ENCODE data around the gene GAS5. TPM values are rescaled to one million over a fixed set of nuclear protein-coding genes. Genes with fewer than 3 reads are reported as not detected.
"Not testable (repeated sequence)": the region's sequence is repeated elsewhere in the genome, so short reads cannot be mapped to it uniquely, and the experiment has no call there.

Gene GAS5
- total RNA-seq, 4 donors from 2014 or later, result 311 to 461 (median 384) TPM

DNA sequence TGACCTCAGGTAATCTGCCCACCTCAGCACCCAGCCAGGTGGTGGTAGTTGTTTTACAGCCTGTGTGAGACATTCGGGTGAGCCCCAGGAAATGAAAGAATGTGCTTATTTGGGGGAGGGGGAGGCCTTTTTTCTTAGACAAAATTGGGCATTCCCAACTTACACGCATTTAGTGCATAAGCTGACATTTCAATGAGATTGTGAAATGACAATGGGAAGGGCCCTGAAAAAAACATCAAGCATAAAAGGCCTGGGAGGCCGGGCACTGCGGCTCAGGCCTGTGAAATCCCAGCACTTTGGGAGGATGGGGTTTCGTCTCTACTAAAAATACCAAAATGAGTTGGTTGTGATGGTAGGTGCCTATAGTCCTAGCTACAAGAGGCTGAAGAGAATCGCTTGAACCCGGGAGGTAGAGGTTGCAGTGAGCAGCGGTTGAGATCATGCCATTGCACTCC is 5.0 kb downstream of the GAS5 start:
- no peak overlapping the region for H3K4me3 ChIP-seq (ENCODE audit: low read depth, poor library complexity, severe bottlenecking)
- DNase-seq (ENCODE audit: low spot score in 2 of 2), result no peak
- intact Hi-C loops (cut with DNase I; ENCODE audit: low total_unique reads), result no loop called here
- 70 to 82% methylated on average over 8 of the region's 8 CpGs for WGBS, 2 donors
- TF ChIP-seq, protein P1, sequence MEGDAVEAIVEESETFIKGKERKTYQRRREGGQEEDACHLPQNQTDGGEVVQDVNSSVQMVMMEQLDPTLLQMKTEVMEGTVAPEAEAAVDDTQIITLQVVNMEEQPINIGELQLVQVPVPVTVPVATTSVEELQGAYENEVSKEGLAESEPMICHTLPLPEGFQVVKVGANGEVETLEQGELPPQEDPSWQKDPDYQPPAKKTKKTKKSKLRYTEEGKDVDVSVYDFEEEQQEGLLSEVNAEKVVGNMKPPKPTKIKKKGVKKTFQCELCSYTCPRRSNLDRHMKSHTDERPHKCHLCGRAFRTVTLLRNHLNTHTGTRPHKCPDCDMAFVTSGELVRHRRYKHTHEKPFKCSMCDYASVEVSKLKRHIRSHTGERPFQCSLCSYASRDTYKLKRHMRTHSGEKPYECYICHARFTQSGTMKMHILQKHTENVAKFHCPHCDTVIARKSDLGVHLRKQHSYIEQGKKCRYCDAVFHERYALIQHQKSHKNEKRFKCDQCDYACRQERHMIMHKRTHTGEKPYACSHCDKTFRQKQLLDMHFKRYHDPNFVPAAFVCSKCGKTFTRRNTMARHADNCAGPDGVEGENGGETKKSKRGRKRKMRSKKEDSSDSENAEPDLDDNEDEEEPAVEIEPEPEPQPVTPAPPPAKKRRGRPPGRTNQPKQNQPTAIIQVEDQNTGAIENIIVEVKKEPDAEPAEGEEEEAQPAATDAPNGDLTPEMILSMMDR (IDR thresholded peaks at IDR 0.05), result no peak
- no peak for TF ChIP-seq POLR2A (IDR thresholded peaks at IDR 0.05)

DNA sequence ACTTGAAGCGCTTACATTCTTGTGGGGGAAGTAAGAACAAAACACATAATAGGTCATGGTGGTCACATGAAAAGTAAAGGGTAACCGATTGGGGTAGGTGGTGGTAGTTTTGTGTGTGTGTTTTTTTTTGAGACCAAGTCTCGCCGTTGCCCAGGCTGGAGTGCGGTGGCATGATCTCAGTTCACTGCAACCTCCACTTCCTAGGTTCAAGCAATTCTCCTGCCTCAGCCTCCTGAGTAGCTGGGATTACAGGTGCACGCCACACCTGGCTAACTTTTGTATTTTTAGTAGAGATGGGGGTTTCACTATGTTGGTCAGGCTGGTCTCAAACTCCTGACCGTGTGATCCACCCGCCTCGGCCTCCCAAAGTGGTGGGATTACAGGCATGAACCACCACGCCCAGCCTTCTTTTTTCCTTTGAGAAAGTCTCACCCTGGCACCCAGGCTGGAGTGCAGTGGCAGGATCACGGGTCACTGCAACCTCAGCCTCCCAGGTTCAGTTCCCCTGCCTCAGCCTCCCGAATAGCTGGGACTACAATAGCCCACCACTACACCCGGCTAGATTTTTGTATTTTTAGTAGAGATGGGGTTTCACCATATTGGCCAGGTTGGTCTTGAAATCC is 5.5 kb downstream of the GAS5 start:
- intact Hi-C loops (cut with DNase I; ENCODE audit: low total_unique reads); H3K4me3 ChIP-seq (ENCODE audit: low read depth, poor library complexity, severe bottlenecking); DNase-seq (ENCODE audit: low spot score in 2 of 2): not testable (repeated sequence)
- 85 to 90% methylated on average over 13 of the region's 13 CpGs for WGBS, 2 donors

DNA sequence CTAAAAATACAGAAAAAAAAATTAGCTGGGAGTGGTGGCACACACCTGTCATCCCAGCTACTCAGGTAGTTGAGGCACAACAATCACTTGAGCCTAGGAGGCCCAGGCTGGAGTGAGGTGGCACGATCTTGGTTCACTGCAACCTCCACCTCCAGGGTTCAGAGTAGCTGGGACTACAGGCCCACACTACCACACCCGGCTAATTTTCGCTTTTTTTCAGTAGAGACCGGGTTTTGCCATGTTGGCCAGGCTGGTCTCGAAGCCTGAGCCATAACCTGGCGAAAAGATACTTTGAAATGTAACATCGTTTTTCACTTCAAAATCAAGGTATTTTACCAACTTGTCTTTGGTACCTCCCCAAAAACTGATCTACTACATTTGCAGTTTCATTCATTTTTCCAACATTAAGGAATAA is 6.1 kb downstream of the GAS5 start:
- H3K4me3 ChIP-seq (ENCODE audit: low read depth, poor library complexity, severe bottlenecking), result no peak overlapping the region
- intact Hi-C loops (cut with DNase I; ENCODE audit: low total_unique reads), result no loop called here
- 90 to 95% methylated on average over 7 of the region's 7 CpGs for WGBS, 2 donors
- no peak for TF ChIP-seq POLR2A (IDR thresholded peaks at IDR 0.05)
- TF ChIP-seq, protein P1 (IDR thresholded peaks at IDR 0.05), result no peak
- DNase-seq (ENCODE audit: low spot score in 2 of 2), result no peak

DNA sequence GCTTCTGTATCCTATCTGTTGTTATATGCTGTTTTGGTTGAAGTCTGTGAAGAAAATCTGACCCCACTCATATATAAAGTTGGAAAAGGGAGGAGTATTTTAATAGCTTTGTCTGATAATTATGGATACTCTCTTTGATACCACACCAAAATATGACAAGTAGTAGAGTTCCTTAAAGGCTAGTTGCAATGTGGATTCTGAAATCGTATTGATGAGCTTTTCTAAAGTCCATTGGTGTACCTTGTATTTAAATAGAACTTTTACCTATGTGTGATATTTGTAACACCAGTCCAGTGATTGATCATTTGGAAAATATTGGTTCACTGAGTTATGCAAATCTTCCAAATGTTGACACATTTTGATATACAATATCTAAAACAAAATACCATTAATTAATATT is 7.7 kb downstream of the GAS5 start:
- no peak for DNase-seq (ENCODE audit: low spot score in 2 of 2)
- no peak for TF ChIP-seq POLR2A (IDR thresholded peaks at IDR 0.05)
- TF ChIP-seq, protein P1 (IDR thresholded peaks at IDR 0.05), result no peak
- intact Hi-C loops (cut with DNase I; ENCODE audit: low total_unique reads), result no loop called here
- no peak overlapping the region for H3K4me3 ChIP-seq (ENCODE audit: low read depth, poor library complexity, severe bottlenecking)
- WGBS, 2 donors, result 80 to 97% methylated on average over 1 of the region's 1 CpG

DNA sequence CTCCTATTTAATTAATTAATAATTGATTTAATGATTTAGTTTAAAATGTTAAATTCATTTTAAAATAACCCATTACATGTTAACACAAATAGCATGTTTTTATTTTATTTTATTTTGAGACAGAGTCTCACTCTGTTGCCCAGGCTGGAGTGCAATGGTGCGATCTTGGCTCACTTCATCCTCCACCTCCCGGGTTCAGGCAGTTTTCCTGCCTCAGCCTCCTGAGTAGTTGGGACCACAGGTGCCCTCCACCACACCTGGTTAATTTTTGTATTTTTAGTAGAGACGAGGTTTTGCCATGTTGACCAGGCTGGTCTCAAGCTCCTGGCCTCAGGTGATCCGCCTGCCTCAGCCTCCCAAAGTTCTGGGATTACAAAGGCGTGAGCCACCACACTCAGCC is 8.2 kb downstream of the GAS5 start:
- 96% methylated on average over 5 of the region's 5 CpGs for WGBS, 2 donors

DNA sequence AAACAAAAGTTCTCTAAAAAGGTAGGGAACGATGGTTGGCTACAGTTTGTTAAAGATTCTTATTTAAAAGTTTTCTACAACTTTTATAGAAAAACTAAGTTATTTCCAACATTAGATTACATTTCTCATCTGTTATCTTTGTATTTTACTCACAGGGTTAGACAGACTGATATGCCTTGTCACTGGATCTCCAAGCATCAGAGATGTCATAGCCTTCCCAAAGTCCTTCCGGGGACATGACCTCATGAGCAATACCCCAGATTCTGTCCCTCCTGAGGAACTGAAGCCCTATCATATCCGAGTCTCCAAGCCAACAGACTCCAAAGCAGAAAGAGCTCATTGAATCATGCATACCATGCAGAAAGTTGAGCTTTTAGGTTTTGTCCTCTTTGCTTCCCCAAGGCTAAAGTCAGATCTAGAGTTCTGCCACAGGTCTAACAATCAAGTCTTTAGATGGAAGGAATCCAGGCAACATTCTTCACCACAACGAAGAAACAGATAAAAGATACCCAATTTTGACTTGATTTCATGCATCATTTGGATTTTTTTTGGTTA is 10.3 kb downstream of the GAS5 start:
- intact Hi-C loops (cut with DNase I; ENCODE audit: low total_unique reads), result no loop called here
- WGBS, 2 donors, result 80 to 88% methylated on average over 4 of the region's 4 CpGs
- no peak overlapping the region for H3K4me3 ChIP-seq (ENCODE audit: low read depth, poor library complexity, severe bottlenecking)
- TF ChIP-seq, protein P1 (IDR thresholded peaks at IDR 0.05), result no peak
- no peak for TF ChIP-seq POLR2A (IDR thresholded peaks at IDR 0.05)
- no peak for DNase-seq (ENCODE audit: low spot score in 2 of 2)

More for the DNA sequence above, 8.2 kb downstream of the GAS5 start:
- DNase-seq (ENCODE audit: low spot score in 2 of 2); H3K4me3 ChIP-seq (ENCODE audit: low read depth, poor library complexity, severe bottlenecking); intact Hi-C loops (cut with DNase I; ENCODE audit: low total_unique reads): not testable (repeated sequence)

DNA sequence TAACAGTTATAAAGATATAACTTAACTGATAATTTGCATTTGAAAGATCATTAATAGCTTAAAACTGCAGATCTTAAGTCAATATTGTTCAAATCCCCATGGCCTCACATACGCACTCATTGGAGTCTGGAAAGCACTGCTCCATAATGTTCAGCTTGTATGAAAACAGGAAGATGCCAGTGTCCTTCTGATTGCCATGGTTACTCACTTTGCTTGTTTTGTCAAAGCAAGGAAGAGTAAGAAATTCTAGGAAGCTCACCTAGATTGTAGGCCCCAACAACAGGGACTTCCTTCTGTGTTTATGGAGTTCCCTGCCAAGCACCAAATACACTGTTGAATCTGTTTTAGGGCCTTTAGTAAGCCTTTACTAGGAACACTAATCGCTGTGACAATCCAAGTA is 10.9 kb downstream of the GAS5 start:
- WGBS, 2 donors, result 91 to 92% methylated on average over 2 of the region's 2 CpGs

More for the DNA sequence above, 10.9 kb downstream of the GAS5 start:
- intact Hi-C loops (cut with DNase I; ENCODE audit: low total_unique reads), result no loop called here
- TF ChIP-seq, protein P1 (IDR thresholded peaks at IDR 0.05), result no peak
- no peak for TF ChIP-seq POLR2A (IDR thresholded peaks at IDR 0.05)
- no peak overlapping the region for H3K4me3 ChIP-seq (ENCODE audit: low read depth, poor library complexity, severe bottlenecking)
- DNase-seq (ENCODE audit: low spot score in 2 of 2), result no peak

All from lower leg skin (tissue), 4 donors.